SK-N-SH (cell line): ENCODE data around the gene SLC26A4. TPM values are rescaled to one million over a fixed set of nuclear protein-coding genes. Genes with fewer than 3 reads are reported as not detected.

Experiments
- CTCF ChIA-PET: fragments of 300-600, 350-600 bp; formaldehyde crosslinking; extraction: SDS; loops from one replicate; lab custom pipeline; 2021; lab: Yijun Ruan, JAX
- POLR2A ChIA-PET: fragments of 350-600 bp; sonication (Branson Sonifier 250); formaldehyde crosslinking; extraction: SDS; loops from one replicate; lab custom pipeline; 2020; ENCODE audit warnings: antibody characterized with exemption, inconsistent platforms; lab: Yijun Ruan, JAX
- DNase-seq: peaks from one replicate; pipeline ENCODE4 v3.0.0; 2012
- H2AFZ ChIP-seq: fragments of 200-600 bp; sonication (generic); 2 replicates; pipeline ENCODE4 v1.8.1; 2016; ENCODE audit warnings: antibody characterized with exemption, mild to moderate bottlenecking, low read depth
- H3F3A ChIP-seq: fragments of 200-600 bp; sonication (generic); replicated peaks from 2 replicates; pipeline ENCODE3; 2016; ENCODE audit warnings: antibody characterized with exemption, mild to moderate bottlenecking; ENCODE audit not compliant: insufficient read depth
- H3K27ac ChIP-seq, 2 experiments: fragments of 200-500 bp in 1 of 2; fragments of 200-600 bp in 1 of 2; sonication (Bioruptor generic) in 1 of 2; sonication (generic), shearing (Covaris generic) in 1 of 2; 2 replicates each; pipeline versions ENCODE4 v1.5.1 to v1.6.1; 2014 to 2016; ENCODE audit warnings: low read depth in 2 of 2, inconsistent platforms in 1 of 2, low read length in 1 of 2, mild to moderate bottlenecking in 1 of 2, mixed read lengths in 1 of 2
- H3K27me3 ChIP-seq: fragments of 200-600 bp; sonication (generic), shearing (Covaris generic); 2 replicates; pipeline ENCODE4 v1.6.1; 2016; ENCODE audit warnings: mixed run types; ENCODE audit not compliant: insufficient read depth
- H3K36me3 ChIP-seq, 2 experiments: fragments of 200-500 bp in 1 of 2; fragments of 200-600 bp in 1 of 2; sonication (Bioruptor generic) in 1 of 2; sonication (generic) in 1 of 2; replicated peaks in 1 of 2; 2 replicates each; pipeline versions ENCODE3 to v1.5.1; 2014 to 2016; ENCODE audit warnings: low read length in 1 of 2, mild to moderate bottlenecking in 1 of 2; ENCODE audit not compliant: insufficient read depth in 2 of 2, control insufficient read depth in 1 of 2
- H3K4me1 ChIP-seq, 2 experiments: fragments of 200-500 bp in 1 of 2; fragments of 200-600 bp in 1 of 2; sonication (Bioruptor generic) in 1 of 2; sonication (generic), shearing (Covaris generic) in 1 of 2; 2 replicates each; pipeline versions ENCODE4 v1.5.1 to v1.6.1; 2014 to 2016; ENCODE audit warnings: low read depth in 1 of 2, low read length in 1 of 2, mixed run types in 1 of 2; ENCODE audit not compliant: insufficient read depth in 2 of 2, control insufficient read depth in 1 of 2
- H3K4me2 ChIP-seq: fragments of 200-600 bp; sonication (generic), shearing (Covaris generic); 2 replicates; pipeline ENCODE4 v1.6.1; 2017; ENCODE audit warnings: mixed run types
- H3K4me3 ChIP-seq, 2 experiments: fragments of 200-500 bp in 1 of 2; fragments of 200-600 bp in 1 of 2; sonication (Bioruptor generic) in 1 of 2; sonication (generic), shearing (Covaris generic) in 1 of 2; 2 replicates each; pipeline versions ENCODE4 v1.5.1 to v1.8.1; 2014 to 2016; ENCODE audit warnings: low read depth in 2 of 2, inconsistent platforms in 1 of 2, low read length in 1 of 2, mild to moderate bottlenecking in 1 of 2, mixed read lengths in 1 of 2, moderate library complexity in 1 of 2
- H3K79me2 ChIP-seq: fragments of 200-600 bp; sonication (generic); 2 replicates; pipeline ENCODE4 v1.8.1; 2017; ENCODE audit warnings: mild to moderate bottlenecking; ENCODE audit not compliant: insufficient read depth
- H3K9ac ChIP-seq: fragments of 200-600 bp; sonication (generic); 2 replicates; pipeline ENCODE4 v1.6.1; 2017; ENCODE audit warnings: mixed run types
- H3K9me2 ChIP-seq: fragments of 200-600 bp; sonication (generic); 2 replicates; pipeline ENCODE4 v1.6.1; 2017; ENCODE audit warnings: mixed run types
- H3K9me3 ChIP-seq: fragments of 200-600 bp; sonication (generic); 2 replicates; pipeline ENCODE4 v1.6.1; 2017; ENCODE audit warnings: mixed run types, mild to moderate bottlenecking, moderate library complexity
- H4K20me1 ChIP-seq: fragments of 200-600 bp; sonication (generic); 2 replicates; pipeline ENCODE4 v1.6.1; 2017; ENCODE audit warnings: mild to moderate bottlenecking, mixed run types; ENCODE audit not compliant: insufficient read depth
- EP300 ChIP-seq, 2 experiments: IDR thresholded peaks; 2 replicates each; pipeline versions ENCODE4 v1.4.0 to v1.6.1; 2012; ENCODE audit warnings: borderline replicate concordance in 1 of 2, low read depth in 1 of 2, low read length in 1 of 2
- EZH2phosphoT487 ChIP-seq: fragments of 200-600 bp; sonication (generic); IDR thresholded peaks from 2 replicates; pipeline ENCODE4 v1.6.1; 2017; ENCODE audit warnings: low read depth, mixed run types, mild to moderate bottlenecking, antibody characterized with exemption, moderate library complexity, borderline replicate concordance
- FOSL2 ChIP-seq: IDR thresholded peaks from 2 replicates; pipeline ENCODE4 v1.4.0; 2012; ENCODE audit warnings: low read depth, mild to moderate bottlenecking, moderate library complexity, borderline replicate concordance
- FOXJ3 ChIP-seq: sonication (generic); formaldehyde crosslinking; IDR thresholded peaks from 2 replicates; pipeline ENCODE4 v1.5.1; 2020; ENCODE audit warnings: mild to moderate bottlenecking, missing genetic modification reagents
- FOXM1 ChIP-seq: IDR thresholded peaks from 2 replicates; pipeline ENCODE4 v1.4.0; 2012; ENCODE audit warnings: low read depth, mild to moderate bottlenecking
- GABPA ChIP-seq: IDR thresholded peaks from 2 replicates; pipeline ENCODE4 v1.4.0; 2012; ENCODE audit warnings: low read depth, mild to moderate bottlenecking
- GATA2 ChIP-seq: sonication (generic); formaldehyde crosslinking; IDR thresholded peaks from 2 replicates; pipeline ENCODE4 v1.5.0; 2020; ENCODE audit warnings: mild to moderate bottlenecking, missing genetic modification reagents
- JUND ChIP-seq: IDR thresholded peaks from 2 replicates; pipeline ENCODE4 v1.4.0; 2012
- MAX ChIP-seq: IDR thresholded peaks from 2 replicates; pipeline ENCODE4 v1.4.0; 2012; ENCODE audit warnings: low read depth
- MEF2A ChIP-seq: IDR thresholded peaks from 2 replicates; pipeline ENCODE4 v1.4.0; 2012; ENCODE audit warnings: low read depth, borderline replicate concordance
- MXI1 ChIP-seq: IDR thresholded peaks from 2 replicates; pipeline ENCODE4 v1.6.1; 2012; ENCODE audit warnings: mild to moderate bottlenecking, low read depth, low read length, improper control_type of control experiment
- PBX3 ChIP-seq: IDR thresholded peaks from 2 replicates; pipeline ENCODE4; 2012
- POLR2AphosphoS5 ChIP-seq: IDR thresholded peaks from 2 replicates; pipeline ENCODE4 v1.6.1; 2012; ENCODE audit warnings: low read depth, low read length
- RAD21 ChIP-seq: IDR thresholded peaks from 2 replicates; pipeline ENCODE4 v1.6.1; 2012; ENCODE audit warnings: mild to moderate bottlenecking, low read length
- RFX5 ChIP-seq: IDR thresholded peaks from 2 replicates; pipeline ENCODE4 v1.6.1; 2012; ENCODE audit warnings: mild to moderate bottlenecking, improper control_type of control experiment, low read length
- TCF12 ChIP-seq: IDR thresholded peaks from 2 replicates; pipeline ENCODE4 v1.4.0; 2012
- TEAD4 ChIP-seq: IDR thresholded peaks from 2 replicates; pipeline ENCODE4 v1.4.0; 2012; ENCODE audit warnings: mild to moderate bottlenecking, borderline replicate concordance; ENCODE audit not compliant: insufficient read depth
- YY1 ChIP-seq: IDR thresholded peaks from 2 replicates; pipeline ENCODE4 v1.4.0; 2012; ENCODE audit warnings: low read depth, mild to moderate bottlenecking
- WGBS: methylation state at CpG from one replicate; pipeline ENCODE4 v1.1.6; 2017; ENCODE audit warnings: low lambda C conversion rate; 5-methylcytosine and 5-hydroxymethylcytosine counted together
- polyA plus RNA-seq, 3 experiments: library from polyadenylated mRNA; depleted of rRNA; stranded (reverse); fragments of >200 nt; gene quantifications; 2 replicates each; pipeline ENCODE4 v1.2.3, GENCODE V29; 2012

The SLC26A4 gene
- polyA plus RNA-seq, 1 of the 3 experiments (the other 2 are of a cell fraction): 0.61 TPM

- no peak for TF ChIP-seq TEAD4
These were observed 11.6 kb downstream of the SLC26A4 start for GRCh38 chr7:107672183-107672582.

GRCh38 chr7:107676249-107676648, 15.6 kb downstream of the SLC26A4 start:
- Histone ChIP-seq H3K36me3 (no peaks in the 10 kb centered on the region), H3K4me3 (no peak overlapping the region), H3K9me3 (no peaks in the 10 kb centered on the region), H3K9me2 (no peaks in the 10 kb centered on the region), H3F3A (no peaks in the 10 kb centered on the region), H4K20me1 (no peaks in the 10 kb centered on the region), H3K4me1 (no peaks in the 10 kb centered on the region; a peak in 1 of 4 replicates), H3K9ac (no peak overlapping the region), H3K79me2 (no peaks in the 10 kb centered on the region), H3K27me3 (no peaks in the 10 kb centered on the region), H3K27ac (peak overlapping the region in 1 of 2 experiments; percentile 26; a peak in 2 of 4 replicates), H2AFZ (no peak overlapping the region), H3K4me2 (no peak overlapping the region)
- no peak for DNase-seq
- POLR2A ChIA-PET: no interaction called here
- CTCF ChIA-PET: interaction anchor here (0.7 to 1.8 kb wide), 2 partner anchors 11 to 17 kb away, joined by 4 read pairs; no protein-coding TSS in a partner anchor
- TF ChIP-seq EZH2phosphoT487 (no peak), FOSL2 (peak; percentile 24; the same call in 1 of the 2 replicates), MAX (no peak), YY1 (no peak), FOXJ3 (no peak), TEAD4 (peak; percentile 13; the same call in 1 of the 2 replicates), RFX5 (no peak), POLR2AphosphoS5 (no peak), MEF2A (no peak), GATA2 (CRISPR knock-in tag) (no peak), RAD21 (no peak), TCF12 (peak; percentile 73), EP300 (IDR thresholded peaks at IDR 0.05; ENCODE audit: borderline replicate concordance in 1 of 2, low read depth in 1 of 2, low read length in 1 of 2) (peak; percentile 44 to 49; a peak in 2 of 4 replicates), JUND (peak; percentile 43; the same call in 1 of the 2 replicates), PBX3 (peak; percentile 63; the same call in 1 of the 2 replicates), MXI1 (no peak), GABPA (no peak), FOXM1 (peak; percentile 65; the same call in 1 of the 2 replicates)
- 8% methylated on average over 2 of the region's 2 CpGs for WGBS

More at GRCh38 chr7:107672183-107672582, 11.6 kb downstream of the SLC26A4 start:
- Histone ChIP-seq H3K36me3 (no peaks in the 10 kb centered on the region), H2AFZ (no peak overlapping the region), H3K9ac (no peak overlapping the region), H3K9me3 (no peaks in the 10 kb centered on the region), H3K4me1 (no peaks in the 10 kb centered on the region; a peak in 1 of 4 replicates), H3F3A (no peaks in the 10 kb centered on the region), H3K4me3 (no peak overlapping the region), H4K20me1 (no peaks in the 10 kb centered on the region), H3K27me3 (no peaks in the 10 kb centered on the region; the same call in 1 of the 2 replicates), H3K79me2 (no peaks in the 10 kb centered on the region), H3K4me2 (no peak overlapping the region), H3K27ac (no peak overlapping the region), H3K9me2 (no peaks in the 10 kb centered on the region)
- CTCF ChIA-PET: no interaction called here
- POLR2A ChIA-PET: interaction anchor here (0.5 kb wide), 1 partner anchor 101 kb away, joined by 3 read pairs; no protein-coding TSS in a partner anchor
- DNase-seq: no peak
- WGBS: 63% methylated on average over 3 of the region's 3 CpGs
